ENCODE results near the gene C16orf74.

The C16orf74 gene

GRCh38 chr16:85746460-85747215, 4.3 kb downstream of the C16orf74 start:
- no peak for DNase-seq (ENCODE audit: low read depth)

GRCh38 chr16:85738923-85739715, 11.8 kb downstream of the C16orf74 start:
- no peak for DNase-seq (ENCODE audit: low read depth)

- DNase-seq (ENCODE audit: low read depth) = no peak
Observed at GRCh38 chr16:85736921-85737320, 14.0 kb downstream of the C16orf74 start.

GRCh38 chr16:85735946-85736345, 14.9 kb downstream of the C16orf74 start:
- DNase-seq (ENCODE audit: low read depth) = no peak

- DNase-seq (ENCODE audit: low read depth) = no peak
Observed at GRCh38 chr16:85735225-85735635, 15.7 kb downstream of the C16orf74 start.

- no peak for DNase-seq (ENCODE audit: low read depth)
Observed at GRCh38 chr16:85734311-85735017, 16.4 kb downstream of the C16orf74 start.

- no peak for DNase-seq (ENCODE audit: low read depth)
Observed at GRCh38 chr16:85733839-85734170, 17.1 kb downstream of the C16orf74 start.

- no peak for DNase-seq (ENCODE audit: low read depth)
Observed at GRCh38 chr16:85733155-85733838, 17.6 kb downstream of the C16orf74 start.

- no peak for DNase-seq (ENCODE audit: low read depth)
Observed at GRCh38 chr16:85731179-85731578, 19.7 kb downstream of the C16orf74 start.

GRCh38 chr16:85730186-85730465, 20.8 kb downstream of the C16orf74 start:
- no peak for DNase-seq (ENCODE audit: low read depth)

GRCh38 chr16:85729452-85730185, 21.3 kb downstream of the C16orf74 start:
- no peak for DNase-seq (ENCODE audit: low read depth)

GRCh38 chr16:85728879-85729278, 22.0 kb downstream of the C16orf74 start:
- no peak for DNase-seq (ENCODE audit: low read depth)

GRCh38 chr16:85724936-85725335, 26.0 kb downstream of the C16orf74 start:
- DNase-seq (ENCODE audit: low read depth) = no peak

- no peak for DNase-seq (ENCODE audit: low read depth)
Observed at GRCh38 chr16:85724126-85724879, 26.6 kb downstream of the C16orf74 start.

GRCh38 chr16:85722128-85722893, 28.6 kb downstream of the C16orf74 start:
- DNase-seq (ENCODE audit: low read depth) = no peak

GRCh38 chr16:85720302-85720637, 30.6 kb downstream of the C16orf74 start:
- no peak for DNase-seq (ENCODE audit: low read depth)

- DNase-seq (ENCODE audit: low read depth) = no peak
Observed at GRCh38 chr16:85719605-85720301, 31.1 kb downstream of the C16orf74 start.

GRCh38 chr16:85718682-85719081, 32.2 kb downstream of the C16orf74 start:
- no peak for DNase-seq (ENCODE audit: low read depth)

- DNase-seq (ENCODE audit: low read depth) = no peak
Observed at GRCh38 chr16:85718153-85718477, 32.8 kb downstream of the C16orf74 start.

Data from GM04503 (cell line).